Measurements from ENCODE around the gene SOS2. TPM values are rescaled to one million over a fixed set of nuclear protein-coding genes. Genes with fewer than 3 reads are reported as not detected.

Gene SOS2
- total and polyA plus RNA-seq, 10 donors: 6.7 to 68.8 (median 48.2) TPM

DNA sequence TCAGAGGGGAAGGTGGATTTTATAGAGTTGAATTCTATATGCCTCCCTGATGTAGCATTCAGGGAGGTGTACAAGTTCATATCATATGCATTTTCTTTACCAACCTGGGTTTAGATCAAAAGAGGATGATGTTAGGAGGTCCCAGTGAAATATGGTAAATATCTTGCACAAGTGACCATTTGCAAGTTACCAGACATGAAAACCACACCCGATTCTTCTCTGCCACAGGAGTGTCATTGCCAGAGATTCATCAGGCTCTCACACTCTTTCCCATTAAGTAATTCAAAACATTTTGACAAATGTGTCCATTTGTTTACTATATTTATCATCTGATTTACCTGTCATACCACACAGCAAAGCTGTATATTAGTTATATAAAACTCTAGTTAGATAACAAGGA is 159.0 kb downstream of the SOS2 start:
- Histone ChIP-seq H3K4me3 (no peak overlapping the region), H3K27me3 (replicated peaks in 1 of 7) (no peaks in the 10 kb centered on the region), H3K27ac (peak overlapping the region in 1 of 8 donors; percentile 22), H3K4me1 (peaks cover 0 to 9% (median 0%) of the 10 kb centered on the region in 6 donors), H3K36me3 (no peaks in the 10 kb centered on the region), H3K9me3 (no peaks in the 10 kb centered on the region)
- intact Hi-C loops (cut with DNase I; ENCODE audit: low total_unique reads): no loop called here
- TF ChIP-seq POLR2A (IDR thresholded peaks at IDR 0.05) (no peak), POLR2AphosphoS5 (IDR thresholded peaks at IDR 0.05) (no peak)
- TF ChIP-seq, protein P1, sequence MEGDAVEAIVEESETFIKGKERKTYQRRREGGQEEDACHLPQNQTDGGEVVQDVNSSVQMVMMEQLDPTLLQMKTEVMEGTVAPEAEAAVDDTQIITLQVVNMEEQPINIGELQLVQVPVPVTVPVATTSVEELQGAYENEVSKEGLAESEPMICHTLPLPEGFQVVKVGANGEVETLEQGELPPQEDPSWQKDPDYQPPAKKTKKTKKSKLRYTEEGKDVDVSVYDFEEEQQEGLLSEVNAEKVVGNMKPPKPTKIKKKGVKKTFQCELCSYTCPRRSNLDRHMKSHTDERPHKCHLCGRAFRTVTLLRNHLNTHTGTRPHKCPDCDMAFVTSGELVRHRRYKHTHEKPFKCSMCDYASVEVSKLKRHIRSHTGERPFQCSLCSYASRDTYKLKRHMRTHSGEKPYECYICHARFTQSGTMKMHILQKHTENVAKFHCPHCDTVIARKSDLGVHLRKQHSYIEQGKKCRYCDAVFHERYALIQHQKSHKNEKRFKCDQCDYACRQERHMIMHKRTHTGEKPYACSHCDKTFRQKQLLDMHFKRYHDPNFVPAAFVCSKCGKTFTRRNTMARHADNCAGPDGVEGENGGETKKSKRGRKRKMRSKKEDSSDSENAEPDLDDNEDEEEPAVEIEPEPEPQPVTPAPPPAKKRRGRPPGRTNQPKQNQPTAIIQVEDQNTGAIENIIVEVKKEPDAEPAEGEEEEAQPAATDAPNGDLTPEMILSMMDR (IDR thresholded peaks at IDR 0.05 in 8 of 11, conservative IDR thresholded peaks at IDR 0.05 in 3 of 11): no peak
- no peak for DNase-seq
- WGBS, 5 donors: 32 to 93% (median 51%) methylated on average over 1 of the region's 1 CpG

DNA sequence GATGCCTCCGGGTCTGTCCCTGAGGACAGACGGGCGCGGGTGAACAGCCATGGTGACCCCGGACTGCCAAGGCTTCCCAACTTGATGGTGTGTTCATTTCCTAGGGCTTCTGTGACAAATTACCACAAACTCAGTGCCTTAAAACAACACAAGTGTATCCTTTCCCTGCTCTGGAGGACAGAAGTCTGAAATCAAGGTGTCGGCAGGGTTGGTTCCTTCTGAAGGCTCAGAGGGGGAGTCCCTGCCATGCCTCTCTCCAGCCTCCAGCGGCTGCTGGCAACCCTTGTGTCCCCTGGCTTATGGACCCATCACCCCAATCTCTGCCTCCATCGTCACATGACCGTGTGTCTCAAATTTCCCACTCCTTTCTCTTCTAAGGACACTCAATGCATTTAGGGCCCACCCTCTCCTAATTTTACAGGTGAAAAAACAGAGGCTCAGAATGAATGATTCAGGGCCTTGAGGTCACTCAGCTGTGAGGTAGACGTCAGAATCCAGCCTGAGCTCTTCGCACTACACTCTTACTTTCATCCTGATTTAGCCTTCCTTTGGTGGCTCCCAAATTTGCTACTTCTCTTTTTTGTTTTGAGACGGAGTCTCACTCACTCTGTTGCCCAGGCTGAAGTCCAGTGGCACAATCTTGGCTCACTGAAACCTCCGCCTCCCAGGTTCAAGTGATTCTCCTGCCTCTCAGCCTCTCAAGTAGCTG is 160.4 kb downstream of the SOS2 start:
- H3K4me1 ChIP-seq: peaks cover 0 to 13% (median 0%) of the 10 kb centered on the region in 6 donors
- no peaks in the 10 kb centered on the region for H3K36me3 ChIP-seq
- H3K27me3 ChIP-seq (replicated peaks in 1 of 7): no peaks in the 10 kb centered on the region
- intact Hi-C loops (cut with DNase I; ENCODE audit: low total_unique reads): no loop called here
- TF ChIP-seq POLR2AphosphoS5 (IDR thresholded peaks at IDR 0.05): no peak
- TF ChIP-seq POLR2A (IDR thresholded peaks at IDR 0.05): no peak
- TF ChIP-seq, protein P1 (IDR thresholded peaks at IDR 0.05 in 8 of 11, conservative IDR thresholded peaks at IDR 0.05 in 3 of 11): no peak
- H3K4me3 ChIP-seq: no peak overlapping the region
- H3K9me3 ChIP-seq: no peaks in the 10 kb centered on the region
- peak; percentile 48 for DNase-seq
- WGBS, 5 donors: 79 to 84% (median 84%) methylated on average over 13 of the region's 13 CpGs
- H3K27ac ChIP-seq: peak overlapping the region in 1 of 8 donors; percentile 22

GRCh38 chr14:50070230-50070629 is 161.1 kb downstream of the SOS2 start:
- Histone ChIP-seq H3K27ac (no peak overlapping the region), H3K36me3 (no peaks in the 10 kb centered on the region), H3K4me1 (peaks cover 0 to 20% (median 6%) of the 10 kb centered on the region in 6 donors), H3K4me3 (no peak overlapping the region), H3K27me3 (replicated peaks in 1 of 7) (no peaks in the 10 kb centered on the region), H3K9me3 (no peaks in the 10 kb centered on the region)
- TF ChIP-seq, protein P1 (IDR thresholded peaks at IDR 0.05 in 8 of 11, conservative IDR thresholded peaks at IDR 0.05 in 3 of 11): no peak
- TF ChIP-seq POLR2A (IDR thresholded peaks at IDR 0.05): no peak
- TF ChIP-seq POLR2AphosphoS5 (IDR thresholded peaks at IDR 0.05): no peak
- intact Hi-C loops (cut with DNase I; ENCODE audit: low total_unique reads): no loop called here
- 88 to 96% (median 91%) methylated on average over 3 of the region's 3 CpGs for WGBS, 5 donors
- DNase-seq: no peak

GRCh38 chr14:50069325-50069724 is 162.1 kb downstream of the SOS2 start:
- 59 to 93% (median 84%) methylated on average over 2 of the region's 2 CpGs for WGBS, 5 donors
- H3K27me3 ChIP-seq (replicated peaks in 1 of 7): no peaks in the 10 kb centered on the region
- intact Hi-C loops (cut with DNase I; ENCODE audit: low total_unique reads): no loop called here
- peaks cover 5 to 30% (median 15%) of the 10 kb centered on the region in 6 donors for H3K4me1 ChIP-seq
- DNase-seq: no peak
- H3K9me3 ChIP-seq: no peaks in the 10 kb centered on the region
- TF ChIP-seq, protein P1 (IDR thresholded peaks at IDR 0.05 in 8 of 11, conservative IDR thresholded peaks at IDR 0.05 in 3 of 11): no peak
- TF ChIP-seq POLR2AphosphoS5 (IDR thresholded peaks at IDR 0.05) (no peak), POLR2A (IDR thresholded peaks at IDR 0.05) (no peak)
- H3K4me3 ChIP-seq: no peak overlapping the region
- H3K36me3 ChIP-seq: no peaks in the 10 kb centered on the region
- no peak overlapping the region for H3K27ac ChIP-seq

Data from spleen (tissue), 11 donors.